Smooth muscle cell (in vitro differentiated cells): ENCODE data around the gene ZFP2. TPM values are rescaled to one million over a fixed set of nuclear protein-coding genes. Genes with fewer than 3 reads are reported as not detected.

Experiments
- DNase-seq: peaks from one replicate; lab custom pipeline; 2025; ENCODE audit not compliant: unreplicated experiment; lab: John Stamatoyannopoulos, UW
- H2AFZ ChIP-seq: fragments of 200-600 bp; sonication (generic); 2 replicates; pipeline ENCODE4 v1.6.0; 2016; ENCODE audit warnings: antibody characterized with exemption, low read depth, mild to moderate bottlenecking
- H3F3A ChIP-seq: fragments of 200-600 bp; sonication (generic); 2 replicates; pipeline ENCODE4 v1.6.0; 2017; ENCODE audit warnings: antibody characterized with exemption, low read depth
- H3K27ac ChIP-seq: fragments of 200-600 bp; sonication (generic); 2 replicates; pipeline ENCODE4 v1.5.1; 2016; ENCODE audit warnings: low read depth, mild to moderate bottlenecking
- H3K27me3 ChIP-seq: fragments of 200-600 bp; sonication (generic); 2 replicates; pipeline ENCODE4 v1.6.1; 2016; ENCODE audit warnings: low read depth, mild to moderate bottlenecking
- H3K36me3 ChIP-seq: fragments of 200-600 bp; sonication (generic); 2 replicates; pipeline ENCODE4 v1.5.1; 2016; ENCODE audit warnings: low read depth
- H3K4me1 ChIP-seq: fragments of 200-600 bp; sonication (generic); 2 replicates; pipeline ENCODE4 v1.5.1; 2016; ENCODE audit warnings: low read depth
- H3K4me2 ChIP-seq: fragments of 200-600 bp; sonication (generic); 2 replicates; pipeline ENCODE4 v1.6.0; 2016; ENCODE audit warnings: mild to moderate bottlenecking
- H3K4me3 ChIP-seq: fragments of 200-600 bp; sonication (generic); 2 replicates; pipeline ENCODE4 v1.5.1; 2016; ENCODE audit warnings: mild to moderate bottlenecking
- H3K79me2 ChIP-seq: fragments of 200-600 bp; sonication (generic); 2 replicates; pipeline ENCODE4 v1.6.0; 2016; ENCODE audit warnings: low read depth, mild to moderate bottlenecking
- H3K9ac ChIP-seq: fragments of 200-600 bp; sonication (generic); 2 replicates; pipeline ENCODE4 v1.6.0; 2016; ENCODE audit warnings: low read depth
- H3K9me3 ChIP-seq: fragments of 200-600 bp; sonication (generic); replicated peaks from 2 replicates; pipeline ENCODE4 v1.5.1; 2016; ENCODE audit warnings: low read depth
- H4K20me1 ChIP-seq: fragments of 200-600 bp; sonication (generic); 2 replicates; pipeline ENCODE4 v1.6.0; 2016; ENCODE audit warnings: low read depth
- CTCF ChIP-seq: fragments of 200-600 bp; sonication (generic); IDR thresholded peaks from 2 replicates; pipeline ENCODE4 v1.5.1; 2017; ENCODE audit warnings: borderline replicate concordance, mild to moderate bottlenecking, antibody characterized with exemption; ENCODE audit not compliant: insufficient read depth, poor library complexity, severe bottlenecking
- WGBS: methylation state at CpG from one replicate; pipeline ENCODE4 v1.1.7; 2016; ENCODE audit warnings: low lambda C conversion rate; 5-methylcytosine and 5-hydroxymethylcytosine counted together
- polyA plus RNA-seq: library from polyadenylated mRNA; unstranded; fragments of >200 nt; fragmentation: Nextera tagmentation; extraction: Ambion mirVana; gene quantifications from 2 replicates; pipeline ENCODE4 v1.2.1, GENCODE V29; 2016
- total RNA-seq: library from RNA; depleted of rRNA; stranded (reverse); fragments of >200 nt; gene quantifications from 2 replicates; pipeline ENCODE4 v1.2.3, GENCODE V29; 2014

The ZFP2 gene
- total and polyA plus RNA-seq, 2 experiments from 2014 or later = 3.2 to 5.8 TPM

- Histone ChIP-seq H3K36me3 (no peaks in the 10 kb centered on the region), H3K27ac (no peak overlapping the region), H3K4me2 (no peak overlapping the region), H3K4me3 (no peak overlapping the region), H3K79me2 (no peaks in the 10 kb centered on the region), H2AFZ (no peak overlapping the region), H3F3A (peaks cover 8% of the 10 kb centered on the region), H3K4me1 (no peaks in the 10 kb centered on the region), H3K27me3 (no peaks in the 10 kb centered on the region), H3K9me3 (peaks cover 68% of the 10 kb centered on the region), H3K9ac (no peak overlapping the region), H4K20me1 (no peaks in the 10 kb centered on the region)
- DNase-seq = no peak
- TF ChIP-seq CTCF = no peak
- 91% methylated on average over 11 of the region's 11 CpGs for WGBS
Observed at GRCh38 chr5:178931846-178932760, 36.4 kb downstream of the ZFP2 start.

- Histone ChIP-seq H4K20me1 (no peaks in the 10 kb centered on the region), H3K27me3 (no peaks in the 10 kb centered on the region), H3K79me2 (no peaks in the 10 kb centered on the region), H3K4me1 (no peaks in the 10 kb centered on the region), H3K36me3 (no peaks in the 10 kb centered on the region), H3K4me3 (no peak within 1 kb of the TSS), H2AFZ (no peak within 1 kb of the TSS), H3K9me3 (peaks cover 13% of the 10 kb centered on the region), H3K4me2 (no peak within 1 kb of the TSS), H3F3A (no peaks in the 10 kb centered on the region), H3K27ac (no peak within 1 kb of the TSS), H3K9ac (no peak within 1 kb of the TSS)
- no peak for DNase-seq
- TF ChIP-seq CTCF = no peak
- 95% methylated on average over 69 of the region's 69 CpGs for WGBS
Observed at GRCh38 chr5:178940569-178941360, 45.1 kb downstream of the ZFP2 start, which contains the start of gene ZNF454. Gene ZNF454, plus strand, starts transcription at chr5:178941198. Its CDS starts 1,594 bp downstream, at chr5:178942792.

GRCh38 chr5:178941361-178941760 is 45.6 kb downstream of the ZFP2 start:
- Histone ChIP-seq H4K20me1 (no peaks in the 10 kb centered on the region), H3K4me2 (no peak overlapping the region), H3K27ac (no peak overlapping the region), H3K9me3 (peaks cover 9% of the 10 kb centered on the region), H3F3A (no peaks in the 10 kb centered on the region), H3K4me3 (no peak overlapping the region), H3K36me3 (no peaks in the 10 kb centered on the region), H2AFZ (no peak overlapping the region), H3K9ac (no peak overlapping the region), H3K27me3 (no peaks in the 10 kb centered on the region), H3K79me2 (no peaks in the 10 kb centered on the region), H3K4me1 (no peaks in the 10 kb centered on the region)
- no peak for DNase-seq
- no peak for TF ChIP-seq CTCF
- 99% methylated on average over 22 of the region's 23 CpGs for WGBS
